Breast epithelium (tissue), 4 donors: Measurements from ENCODE around the gene PTGS1. TPM values are rescaled to one million over a fixed set of nuclear protein-coding genes. Genes with fewer than 3 reads are reported as not detected.

ENCODE experiments used
- DNase-seq, 2 donors: peaks; one replicate each; pipeline ENCODE4 v3.0.0-alpha.2; 2019; ENCODE audit warnings: low spot score in 2 of 2
- H3K27ac ChIP-seq, 2 donors: fragments of 200-600 bp; sonication (generic) in 1 of 2; one replicate each; pipeline ENCODE4 v1.5.1; 2016 to 2019; ENCODE audit warnings: mild to moderate bottlenecking in 1 of 2
- H3K27me3 ChIP-seq, 2 donors: fragments of 200-600 bp; sonication (generic) in 1 of 2; one replicate each; pipeline versions ENCODE4 v1.5.1 to v1.6.0; 2017 to 2019; ENCODE audit warnings: control low read depth in 1 of 2, mild to moderate bottlenecking in 1 of 2
- H3K36me3 ChIP-seq: fragments of 200-600 bp; one replicate; pipeline ENCODE4 v1.5.1; 2019
- H3K4me1 ChIP-seq, 2 donors: fragments of 200-600 bp; sonication (generic); one replicate each; pipeline ENCODE4 v1.5.1; 2016 to 2019; ENCODE audit warnings: control low read depth in 1 of 2
- H3K4me3 ChIP-seq, 3 donors: fragments of 200-600 bp; sonication (generic); 1 replicate in 2 of 3; 2 replicates in 1 of 3; pipeline ENCODE4 v1.5.1; 2016 to 2019; ENCODE audit warnings: mild to moderate bottlenecking in 3 of 3, moderate library complexity in 2 of 3
- H3K9me3 ChIP-seq, 2 donors: fragments of 200-600 bp; sonication (generic) in 1 of 2; one replicate each; pipeline ENCODE4 v1.5.1; 2016 to 2019; ENCODE audit warnings: control low read depth in 1 of 2
- CTCF ChIP-seq, 3 donors: fragments of 450-650 bp; IDR thresholded peaks; one replicate each; pipeline ENCODE4 v1.5.1; 2016 to 2017; ENCODE audit warnings: antibody characterized with exemption in 3 of 3, mild to moderate bottlenecking in 3 of 3, moderate library complexity in 3 of 3
- POLR2A ChIP-seq: fragments of 450-650 bp; IDR thresholded peaks from one replicate; pipeline ENCODE4 v1.6.1; 2016; ENCODE audit warnings: antibody characterized with exemption, mild to moderate bottlenecking, moderate library complexity
- POLR2AphosphoS5 ChIP-seq, 3 donors: sonication (generic); formaldehyde crosslinking; IDR thresholded peaks; one replicate each; pipeline ENCODE4 v1.6.1; 2017; ENCODE audit warnings: antibody characterized with exemption in 3 of 3
- intact Hi-C: fragments of 100-400 bp; cut with DNase I; formaldehyde crosslinking; loops from one replicate; pipeline ENCODE4 v1.15.1; 2023; ENCODE audit warnings: low total_unique reads
- total RNA-seq, 3 donors: library from RNA; depleted of rRNA; stranded (reverse); fragments of >200 nt; gene quantifications; one replicate each; pipeline ENCODE4 v1.1.0, GENCODE V29; 2016

Gene PTGS1
- total RNA-seq, 3 donors from 2014 or later: 2.6 to 8.0 (median 4.5) TPM

- no peaks in the 10 kb centered on the region for H3K36me3 ChIP-seq
- intact Hi-C loops: no loop called here
- H3K4me1 ChIP-seq: peaks cover 0 to 8% of the 10 kb centered on the region in 2 donors
- H3K27ac ChIP-seq: no peak overlapping the region
- no peaks in the 10 kb centered on the region for H3K27me3 ChIP-seq
- no peak for DNase-seq
- TF ChIP-seq CTCF (IDR thresholded peaks at IDR 0.05) (no peak), POLR2AphosphoS5 (IDR thresholded peaks at IDR 0.05) (no peak), POLR2A (no peak)
- H3K9me3 ChIP-seq: no peaks in the 10 kb centered on the region
- H3K4me3 ChIP-seq: no peak overlapping the region
These were observed 6.0 kb downstream of the PTGS1 start for GRCh38 chr9:122376796-122377195.

GRCh38 chr9:122377241-122378164 lies 6.7 kb downstream of the PTGS1 start:
- no peak for DNase-seq
- H3K27me3 ChIP-seq: no peaks in the 10 kb centered on the region
- intact Hi-C loops: no loop called here
- no peak overlapping the region for H3K27ac ChIP-seq
- H3K4me1 ChIP-seq: peaks cover 0 to 8% of the 10 kb centered on the region in 2 donors
- H3K4me3 ChIP-seq: no peak overlapping the region
- no peak for TF ChIP-seq CTCF (IDR thresholded peaks at IDR 0.05)
- TF ChIP-seq POLR2A: no peak
- TF ChIP-seq POLR2AphosphoS5 (IDR thresholded peaks at IDR 0.05): no peak
- no peaks in the 10 kb centered on the region for H3K36me3 ChIP-seq
- no peaks in the 10 kb centered on the region for H3K9me3 ChIP-seq

GRCh38 chr9:122378236-122378635 lies 7.4 kb downstream of the PTGS1 start:
- intact Hi-C loops: no loop called here
- H3K4me1 ChIP-seq: peaks cover 0 to 8% of the 10 kb centered on the region in 2 donors
- H3K9me3 ChIP-seq: no peaks in the 10 kb centered on the region
- TF ChIP-seq POLR2AphosphoS5 (IDR thresholded peaks at IDR 0.05): no peak
- TF ChIP-seq CTCF (IDR thresholded peaks at IDR 0.05): no peak
- TF ChIP-seq POLR2A: no peak
- H3K36me3 ChIP-seq: no peaks in the 10 kb centered on the region
- no peaks in the 10 kb centered on the region for H3K27me3 ChIP-seq
- DNase-seq: no peak
- H3K27ac ChIP-seq: no peak overlapping the region
- H3K4me3 ChIP-seq: no peak overlapping the region

- Histone ChIP-seq H3K4me3 (no peak overlapping the region), H3K4me1 (peaks cover 0 to 8% of the 10 kb centered on the region in 2 donors), H3K27ac (no peak overlapping the region), H3K9me3 (no peaks in the 10 kb centered on the region), H3K27me3 (no peaks in the 10 kb centered on the region), H3K36me3 (no peaks in the 10 kb centered on the region)
- DNase-seq: no peak
- intact Hi-C loops: no loop called here
- TF ChIP-seq POLR2AphosphoS5 (IDR thresholded peaks at IDR 0.05): no peak
- no peak for TF ChIP-seq POLR2A
These were observed 8.5 kb downstream of the PTGS1 start for GRCh38 chr9:122379340-122379739.

- intact Hi-C loops: no loop called here
- Histone ChIP-seq H3K4me1 (peaks cover 0 to 3% of the 10 kb centered on the region in 2 donors), H3K9me3 (no peaks in the 10 kb centered on the region), H3K36me3 (no peaks in the 10 kb centered on the region), H3K27me3 (no peaks in the 10 kb centered on the region), H3K4me3 (no peak overlapping the region), H3K27ac (no peak overlapping the region)
- TF ChIP-seq CTCF (IDR thresholded peaks at IDR 0.05) (no peak), POLR2A (no peak), POLR2AphosphoS5 (IDR thresholded peaks at IDR 0.05) (no peak)
- DNase-seq: no peak
These were observed 9.5 kb downstream of the PTGS1 start for GRCh38 chr9:122380293-122380692.
